Measurements from ENCODE around the gene PMVK.

GRCh38 chr1:154972213-154972516, 35.6 kb upstream of the PMVK start:
- no peak for TF ChIP-seq ATF1 (CRISPR knock-in tag; IDR thresholded peaks at IDR 0.05)
- TF ChIP-seq, protein P1, sequence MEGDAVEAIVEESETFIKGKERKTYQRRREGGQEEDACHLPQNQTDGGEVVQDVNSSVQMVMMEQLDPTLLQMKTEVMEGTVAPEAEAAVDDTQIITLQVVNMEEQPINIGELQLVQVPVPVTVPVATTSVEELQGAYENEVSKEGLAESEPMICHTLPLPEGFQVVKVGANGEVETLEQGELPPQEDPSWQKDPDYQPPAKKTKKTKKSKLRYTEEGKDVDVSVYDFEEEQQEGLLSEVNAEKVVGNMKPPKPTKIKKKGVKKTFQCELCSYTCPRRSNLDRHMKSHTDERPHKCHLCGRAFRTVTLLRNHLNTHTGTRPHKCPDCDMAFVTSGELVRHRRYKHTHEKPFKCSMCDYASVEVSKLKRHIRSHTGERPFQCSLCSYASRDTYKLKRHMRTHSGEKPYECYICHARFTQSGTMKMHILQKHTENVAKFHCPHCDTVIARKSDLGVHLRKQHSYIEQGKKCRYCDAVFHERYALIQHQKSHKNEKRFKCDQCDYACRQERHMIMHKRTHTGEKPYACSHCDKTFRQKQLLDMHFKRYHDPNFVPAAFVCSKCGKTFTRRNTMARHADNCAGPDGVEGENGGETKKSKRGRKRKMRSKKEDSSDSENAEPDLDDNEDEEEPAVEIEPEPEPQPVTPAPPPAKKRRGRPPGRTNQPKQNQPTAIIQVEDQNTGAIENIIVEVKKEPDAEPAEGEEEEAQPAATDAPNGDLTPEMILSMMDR (IDR thresholded peaks at IDR 0.05) = no peak
- no peak for TF ChIP-seq SP1 (CRISPR knock-in tag; conservative IDR thresholded peaks at IDR 0.05)
- no peak for TF ChIP-seq ESRRA (CRISPR knock-in tag; IDR thresholded peaks at IDR 0.05; ENCODE audit: borderline replicate concordance)
- TF ChIP-seq PRDM15 (CRISPR knock-in tag; IDR thresholded peaks at IDR 0.05) = no peak
- TF ChIP-seq FOXJ3 (CRISPR knock-in tag; IDR thresholded peaks at IDR 0.05; ENCODE audit: borderline replicate concordance) = no peak
- no peak for TF ChIP-seq ZNF396 (CRISPR knock-in tag; IDR thresholded peaks at IDR 0.05; ENCODE audit: borderline replicate concordance)
- TF ChIP-seq RELA (CRISPR knock-in tag; IDR thresholded peaks at IDR 0.05; ENCODE audit: borderline replicate concordance) = no peak
- no peak for TF ChIP-seq EMX1 (CRISPR knock-in tag; IDR thresholded peaks at IDR 0.05)
- no peak for TF ChIP-seq ZNF138 (CRISPR knock-in tag; conservative IDR thresholded peaks at IDR 0.05)
- TF ChIP-seq IRF2 (CRISPR knock-in tag; IDR thresholded peaks at IDR 0.05; ENCODE audit: borderline replicate concordance, low read depth) = no peak
